Measurements from ENCODE around the gene NPM1. TPM values are rescaled to one million over a fixed set of nuclear protein-coding genes. Genes with fewer than 3 reads are reported as not detected.

The NPM1 gene
- total RNA-seq, 4 donors from 2014 or later, result 1,265 to 21,851 (median 1,493) TPM

DNA sequence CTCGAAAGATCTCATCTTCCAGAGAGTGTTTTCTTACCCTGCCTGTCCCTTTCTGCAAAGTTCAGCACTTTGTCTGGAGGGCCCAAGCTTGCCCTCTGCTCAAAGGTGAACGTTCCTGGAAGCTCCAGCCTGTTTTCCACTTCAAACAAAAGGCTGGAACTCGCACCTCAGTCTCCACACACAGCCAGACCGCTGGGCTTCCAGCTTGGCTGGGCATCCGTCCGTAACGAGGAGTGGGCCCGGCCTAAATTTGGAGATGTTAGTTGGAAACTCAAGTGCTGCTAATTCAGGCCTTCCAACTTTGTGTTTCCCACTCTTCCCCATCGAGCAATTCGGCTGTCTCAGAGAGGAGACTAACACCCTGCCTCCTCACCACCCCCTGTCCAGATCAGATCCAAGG is 66.9 kb downstream of the NPM1 start:
- H3K9me3 ChIP-seq, result no peaks in the 10 kb centered on the region
- H3K27me3 ChIP-seq, result no peaks in the 10 kb centered on the region
- no peak overlapping the region for H3K27ac ChIP-seq
- no peak for DNase-seq
- intact Hi-C loops (cut with DNase I; ENCODE audit: low total_unique reads), result no loop called here
- no peaks in the 10 kb centered on the region for H3K36me3 ChIP-seq
- no peak for TF ChIP-seq POLR2A (IDR thresholded peaks at IDR 0.05)
- TF ChIP-seq CTCF (IDR thresholded peaks at IDR 0.05), result no peak
- peaks cover 0 to 7% of the 10 kb centered on the region in 2 donors for H3K4me1 ChIP-seq
- no peak overlapping the region for H3K4me3 ChIP-seq

- Histone ChIP-seq H3K9me3 (no peaks in the 10 kb centered on the region), H3K36me3 (no peaks in the 10 kb centered on the region), H3K4me1 (no peaks in the 10 kb centered on the region), H3K4me3 (no peak overlapping the region), H3K27me3 (no peaks in the 10 kb centered on the region), H3K27ac (no peak overlapping the region)
- no peak for DNase-seq
- intact Hi-C loops (cut with DNase I; ENCODE audit: low total_unique reads), result no loop called here
- TF ChIP-seq CTCF (IDR thresholded peaks at IDR 0.05), result no peak
- no peak for TF ChIP-seq POLR2A (IDR thresholded peaks at IDR 0.05)
These were observed 67.9 kb downstream of the NPM1 start for GRCh38 chr5:171455522-171455921.

DNA sequence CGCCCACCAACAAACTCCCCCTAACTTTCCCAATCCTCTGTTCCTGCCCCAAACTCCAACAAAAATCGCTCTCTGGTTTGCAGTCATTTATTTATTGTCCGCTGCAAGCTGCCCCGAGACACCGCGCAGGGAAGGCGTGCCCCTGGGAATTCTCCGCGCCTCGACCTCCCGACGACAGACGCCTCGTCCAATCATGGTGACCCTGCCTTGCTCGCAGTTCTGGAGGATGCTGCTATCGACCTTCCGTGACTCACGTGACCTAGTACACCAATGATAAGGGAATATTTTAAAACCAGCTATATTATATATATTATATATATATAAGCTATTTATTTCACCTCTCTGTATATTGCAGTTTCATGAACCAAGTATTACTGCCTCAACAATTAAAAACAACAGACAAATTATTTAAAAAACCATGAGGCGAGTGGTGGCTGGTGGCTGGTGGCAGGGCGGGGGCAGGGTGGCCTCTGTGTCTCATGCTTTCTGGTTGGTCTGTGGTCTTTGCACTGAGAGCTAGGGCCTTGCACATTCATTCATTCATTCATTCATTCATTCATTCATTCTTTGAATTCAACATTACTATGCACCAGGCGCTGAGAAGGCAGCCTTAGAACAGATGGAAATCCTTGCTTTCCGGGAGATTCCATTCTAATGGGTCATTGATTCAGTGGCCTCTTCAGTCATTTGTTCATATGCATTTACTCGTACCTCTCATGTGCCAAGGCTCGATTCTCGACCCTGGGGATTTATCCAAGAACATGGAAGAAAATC is 69.7 kb downstream of the NPM1 start:
- no peak for DNase-seq
- no peaks in the 10 kb centered on the region for H3K36me3 ChIP-seq
- intact Hi-C loops (cut with DNase I; ENCODE audit: low total_unique reads), result no loop called here
- H3K4me1 ChIP-seq, result no peaks in the 10 kb centered on the region
- H3K4me3 ChIP-seq, result no peak overlapping the region
- TF ChIP-seq POLR2A (IDR thresholded peaks at IDR 0.05), result no peak
- no peak for TF ChIP-seq CTCF (IDR thresholded peaks at IDR 0.05)
- no peaks in the 10 kb centered on the region for H3K9me3 ChIP-seq
- H3K27ac ChIP-seq, result no peak overlapping the region
- no peaks in the 10 kb centered on the region for H3K27me3 ChIP-seq

- H3K4me1 ChIP-seq, result no peaks in the 10 kb centered on the region
- TF ChIP-seq CTCF (IDR thresholded peaks at IDR 0.05) (no peak), POLR2A (IDR thresholded peaks at IDR 0.05) (no peak)
- intact Hi-C loops (cut with DNase I; ENCODE audit: low total_unique reads), result no loop called here
These were observed 72.2 kb downstream of the NPM1 start for GRCh38 chr5:171459839-171460238.

More at GRCh38 chr5:171459839-171460238, 72.2 kb downstream of the NPM1 start:
- no peak for DNase-seq
- no peaks in the 10 kb centered on the region for H3K36me3 ChIP-seq
- H3K27ac ChIP-seq, result no peak overlapping the region
- no peak overlapping the region for H3K4me3 ChIP-seq
- H3K9me3 ChIP-seq, result no peaks in the 10 kb centered on the region
- H3K27me3 ChIP-seq, result no peaks in the 10 kb centered on the region

Small RNA genes lying within 50 kb of the gene (microRNA-seq; reads per million reads assigned to microRNA genes)
- 2.9 reads per million for gene MIR3912 (ENCODE audit: borderline microRNAs expressed, borderline replicate concordance)

Small RNA genes lying within 50 kb of the gene (small RNA-seq; reads per million reads assigned to genes)
- gene AC091980.1 (not detected), gene MIR3912 (0.24 reads per million), gene RN7SL339P (not detected), gene SNORA70J (not detected)

Other genes starting within 250 kb of the NPM1 start
- not detected for gene TLX3, start 78.6 kb upstream of the NPM1 start, total RNA-seq
- 1 to 10 TPM in 2 of 4 donors, not detected in 2; 1.4 to 3.0 TPM for gene FGF18, start 31.8 kb downstream of the NPM1 start, total RNA-seq

Measured in uterus (tissue), 4 donors.